ENCODE data around the gene ANKRD11.

GRCh38 chr16:89338863-89339262 lies 151.5 kb downstream of the ANKRD11 start:
- TF ChIP-seq ZNF274 (IDR thresholded peaks at IDR 0.05; ENCODE audit: low read depth, low read length) (no peak), YY1 (IDR thresholded peaks at IDR 0.05; ENCODE audit: insufficient read depth, insufficient read length) (no peak), SUZ12 (IDR thresholded peaks at IDR 0.05; ENCODE audit: extremely low read depth, insufficient read depth, insufficient read length) (no peak)
